ENCODE data around the gene RBM22.

The RBM22 gene

DNA sequence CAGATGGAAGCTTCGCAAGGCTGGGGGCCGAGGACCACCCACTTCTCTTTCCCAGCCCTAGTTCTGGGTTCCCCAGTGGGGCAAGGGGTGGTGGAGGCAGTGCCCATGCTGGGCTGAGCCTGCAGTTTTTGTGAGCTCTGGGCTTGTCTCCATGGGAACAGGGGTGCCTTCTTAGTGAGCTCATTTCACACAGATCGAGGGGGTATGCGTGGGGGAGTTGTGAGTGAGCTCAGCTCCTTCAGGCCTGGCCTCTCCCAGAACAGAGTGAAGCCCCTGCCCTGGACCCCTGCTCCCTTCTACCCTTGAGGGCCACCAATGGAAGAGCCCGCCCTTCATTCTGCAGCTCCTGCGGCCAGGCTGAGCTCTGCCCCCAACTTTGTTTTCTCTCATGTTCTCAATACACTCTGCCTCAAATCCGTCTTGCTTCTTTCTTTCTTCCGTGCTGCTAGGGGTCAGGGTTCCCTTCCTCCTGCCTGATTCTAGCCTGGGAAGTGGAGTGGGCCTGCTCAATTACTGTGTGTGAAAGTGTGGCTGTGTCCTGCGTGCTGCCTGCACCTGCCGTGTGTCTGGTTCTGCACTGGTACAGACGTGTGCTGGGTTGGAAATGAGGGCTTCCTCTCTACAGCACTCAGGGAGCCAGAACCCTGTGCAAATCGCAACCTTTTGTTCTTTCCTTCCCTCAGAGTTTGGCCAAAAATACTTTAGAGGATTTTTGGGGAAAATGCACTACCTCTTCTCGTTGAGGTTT is 48.8 kb downstream of the RBM22 start:
- no peak overlapping the region for H3K4me3 ChIP-seq (replicated peaks in 1 of 2; ENCODE audit: low read depth in 2 of 2, low read length in 2 of 2)

DNA sequence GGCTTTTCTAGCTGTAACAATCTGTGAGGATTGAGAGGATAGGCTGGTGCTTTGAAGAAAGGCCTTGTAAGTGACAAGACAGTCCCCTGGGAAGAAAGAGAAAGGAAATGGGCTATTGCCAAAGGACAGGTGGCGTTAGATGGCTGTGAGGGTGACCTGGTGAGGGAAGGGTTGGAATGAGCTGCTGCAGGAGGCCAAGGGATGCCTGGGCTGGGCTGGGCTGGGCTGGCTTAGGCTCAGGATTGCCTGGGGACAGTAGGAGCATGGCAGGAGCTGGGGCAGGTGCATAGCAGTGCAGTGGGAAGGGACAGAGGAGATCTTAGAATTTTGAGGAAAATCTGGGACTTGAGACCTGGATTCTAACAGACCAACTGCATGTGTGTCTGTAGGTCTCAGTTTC is 49.5 kb downstream of the RBM22 start:
- no peak overlapping the region for H3K4me3 ChIP-seq (replicated peaks in 1 of 2; ENCODE audit: low read depth in 2 of 2, low read length in 2 of 2)
- TF ChIP-seq, protein P1, sequence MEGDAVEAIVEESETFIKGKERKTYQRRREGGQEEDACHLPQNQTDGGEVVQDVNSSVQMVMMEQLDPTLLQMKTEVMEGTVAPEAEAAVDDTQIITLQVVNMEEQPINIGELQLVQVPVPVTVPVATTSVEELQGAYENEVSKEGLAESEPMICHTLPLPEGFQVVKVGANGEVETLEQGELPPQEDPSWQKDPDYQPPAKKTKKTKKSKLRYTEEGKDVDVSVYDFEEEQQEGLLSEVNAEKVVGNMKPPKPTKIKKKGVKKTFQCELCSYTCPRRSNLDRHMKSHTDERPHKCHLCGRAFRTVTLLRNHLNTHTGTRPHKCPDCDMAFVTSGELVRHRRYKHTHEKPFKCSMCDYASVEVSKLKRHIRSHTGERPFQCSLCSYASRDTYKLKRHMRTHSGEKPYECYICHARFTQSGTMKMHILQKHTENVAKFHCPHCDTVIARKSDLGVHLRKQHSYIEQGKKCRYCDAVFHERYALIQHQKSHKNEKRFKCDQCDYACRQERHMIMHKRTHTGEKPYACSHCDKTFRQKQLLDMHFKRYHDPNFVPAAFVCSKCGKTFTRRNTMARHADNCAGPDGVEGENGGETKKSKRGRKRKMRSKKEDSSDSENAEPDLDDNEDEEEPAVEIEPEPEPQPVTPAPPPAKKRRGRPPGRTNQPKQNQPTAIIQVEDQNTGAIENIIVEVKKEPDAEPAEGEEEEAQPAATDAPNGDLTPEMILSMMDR (IDR thresholded peaks at IDR 0.05; ENCODE audit: low read depth, low read length) = no peak
- DNase-seq (ENCODE audit: low read depth in 2 of 2) = no peak

More for the DNA sequence above, 48.8 kb downstream of the RBM22 start:
- no peak for DNase-seq (ENCODE audit: low read depth in 2 of 2)
- TF ChIP-seq, protein P1 (IDR thresholded peaks at IDR 0.05; ENCODE audit: low read depth, low read length) = no peak

DNA sequence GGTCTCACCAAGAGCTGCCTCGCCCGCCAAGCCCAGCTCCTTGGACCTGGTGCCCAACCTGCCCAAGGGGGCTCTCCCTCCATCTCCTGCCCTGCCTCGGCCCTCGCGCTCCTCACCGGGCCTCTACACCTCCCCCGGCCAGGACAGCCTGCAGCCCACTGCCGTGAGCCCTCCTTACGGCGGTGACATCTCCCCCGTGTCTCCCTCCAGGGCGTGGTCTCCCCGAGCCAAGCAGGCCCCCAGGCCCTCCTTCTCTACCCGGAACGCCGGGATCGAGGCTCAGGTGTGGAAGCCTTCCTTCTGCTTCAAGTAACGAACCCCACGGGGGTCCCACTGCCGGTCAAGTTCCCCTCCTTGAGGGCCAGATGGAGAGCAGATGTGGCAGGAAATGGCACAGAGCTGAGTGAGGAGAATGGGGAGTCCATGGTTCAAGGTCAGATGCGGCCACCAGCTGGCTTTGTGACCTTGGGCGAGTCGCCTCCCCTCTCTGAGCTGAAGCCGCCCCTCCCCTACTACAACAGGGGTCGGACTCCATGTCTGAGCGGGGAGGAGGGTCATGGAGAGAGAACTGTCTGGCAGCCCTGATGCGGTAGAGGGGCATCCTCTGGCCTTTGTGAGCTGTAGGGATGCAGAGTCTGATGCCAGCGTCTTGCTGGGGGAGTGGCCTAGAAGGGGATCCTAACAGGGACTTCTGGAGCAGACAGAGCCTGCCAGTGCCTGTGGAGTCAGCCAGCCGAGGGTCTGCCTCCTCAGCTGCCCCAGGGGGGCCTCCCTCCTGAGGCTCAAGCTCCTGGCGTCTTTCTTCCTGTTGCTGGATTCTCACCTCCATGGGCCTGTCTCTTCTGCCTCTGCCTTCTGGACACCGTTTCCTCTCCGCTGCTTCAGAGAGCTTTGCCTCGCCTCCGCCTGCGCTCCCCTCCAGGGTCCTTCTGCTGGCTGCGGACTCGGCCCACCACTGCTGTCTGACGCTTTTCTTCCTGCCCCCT is 50.5 kb downstream of the RBM22 start:
- DNase-seq (ENCODE audit: low read depth in 2 of 2) = no peak
- no peak overlapping the region for H3K4me3 ChIP-seq (replicated peaks in 1 of 2; ENCODE audit: low read depth in 2 of 2, low read length in 2 of 2)
- TF ChIP-seq, protein P1 (IDR thresholded peaks at IDR 0.05; ENCODE audit: low read depth, low read length) = no peak

DNA sequence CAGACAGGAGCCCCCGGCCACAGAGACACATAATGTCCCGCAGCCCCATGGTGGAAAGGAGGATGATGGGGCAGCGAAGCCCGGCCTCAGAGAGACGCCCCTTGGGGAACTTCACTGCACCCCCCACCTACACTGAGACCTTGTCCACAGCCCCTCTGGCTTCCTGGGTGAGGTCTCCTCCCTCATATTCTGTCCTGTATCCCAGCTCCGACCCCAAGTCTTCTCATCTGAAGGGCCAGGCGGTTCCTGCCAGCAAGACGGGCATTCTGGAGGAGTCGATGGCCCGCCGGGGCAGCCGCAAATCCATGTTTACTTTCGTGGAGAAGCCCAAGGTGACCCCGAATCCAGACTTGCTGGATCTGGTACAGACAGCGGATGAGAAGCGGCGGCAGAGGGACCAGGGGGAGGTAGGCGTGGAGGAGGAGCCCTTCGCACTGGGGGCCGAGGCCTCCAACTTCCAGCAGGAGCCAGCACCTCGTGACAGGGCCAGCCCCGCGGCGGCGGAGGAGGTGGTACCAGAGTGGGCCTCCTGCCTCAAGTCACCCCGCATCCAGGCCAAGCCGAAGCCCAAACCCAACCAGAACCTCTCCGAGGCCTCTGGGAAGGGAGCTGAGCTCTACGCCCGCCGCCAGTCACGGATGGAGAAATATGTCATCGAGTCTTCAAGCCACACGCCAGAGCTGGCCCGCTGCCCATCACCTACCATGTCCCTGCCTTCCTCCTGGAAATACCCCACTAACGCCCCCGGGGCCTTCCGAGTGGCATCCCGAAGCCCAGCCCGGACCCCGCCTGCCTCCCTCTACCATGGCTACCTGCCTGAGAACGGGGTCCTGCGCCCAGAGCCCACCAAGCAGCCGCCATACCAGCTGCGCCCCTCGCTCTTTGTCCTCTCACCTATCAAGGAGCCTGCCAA is 51.5 kb downstream of the RBM22 start:
- TF ChIP-seq, protein P1 (IDR thresholded peaks at IDR 0.05; ENCODE audit: low read depth, low read length) = no peak
- no peak overlapping the region for H3K4me3 ChIP-seq (replicated peaks in 1 of 2; ENCODE audit: low read depth in 2 of 2, low read length in 2 of 2)
- DNase-seq (ENCODE audit: low read depth in 2 of 2) = no peak

DNA sequence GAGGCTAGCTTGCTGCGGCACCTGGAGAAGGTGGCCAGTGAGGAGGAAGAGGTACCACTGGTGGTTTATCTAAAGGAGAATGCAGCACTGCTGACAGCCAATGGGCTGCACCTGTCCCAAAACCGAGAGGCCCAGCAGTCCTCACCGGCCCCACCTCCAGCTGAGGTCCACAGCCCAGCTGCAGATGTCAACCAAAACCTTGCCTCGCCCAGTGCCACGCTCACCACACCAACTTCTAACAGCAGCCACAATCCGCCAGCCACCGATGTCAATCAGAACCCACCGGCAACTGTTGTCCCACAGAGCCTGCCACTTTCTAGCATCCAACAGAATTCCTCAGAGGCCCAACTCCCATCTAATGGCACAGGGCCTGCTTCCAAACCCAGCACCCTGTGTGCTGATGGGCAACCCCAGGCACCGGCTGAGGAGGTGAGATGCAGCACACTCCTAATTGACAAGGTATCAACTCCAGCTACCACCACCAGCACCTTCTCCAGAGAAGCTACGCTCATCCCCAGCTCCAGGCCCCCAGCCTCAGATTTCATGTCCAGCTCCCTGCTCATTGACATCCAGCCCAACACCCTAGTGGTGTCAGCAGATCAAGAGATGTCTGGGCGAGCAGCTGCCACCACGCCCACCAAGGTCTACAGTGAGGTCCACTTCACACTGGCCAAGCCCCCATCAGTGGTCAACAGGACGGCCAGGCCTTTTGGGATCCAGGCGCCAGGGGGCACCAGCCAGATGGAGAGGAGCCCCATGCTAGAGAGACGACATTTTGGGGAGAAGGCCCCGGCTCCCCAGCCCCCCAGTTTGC is 52.4 kb downstream of the RBM22 start:
- TF ChIP-seq, protein P1 (IDR thresholded peaks at IDR 0.05; ENCODE audit: low read depth, low read length) = no peak
- H3K4me3 ChIP-seq (replicated peaks in 1 of 2; ENCODE audit: low read depth in 2 of 2, low read length in 2 of 2) = no peak overlapping the region
- no peak for DNase-seq (ENCODE audit: low read depth in 2 of 2)
